Astrocyte of the spinal cord (primary cell): Measurements from ENCODE around the gene ZBTB21.
A peak's percentile ranks its signal among the peaks of the same experiment; 100 is the strongest.

Experiments
- DNase-seq: peaks from one replicate; pipeline ENCODE4 v3.0.0; 2011; ENCODE audit warnings: low read depth, low spot score
- H3K4me3 ChIP-seq: 2 replicates; pipeline ENCODE4 v1.5.1; 2011; ENCODE audit warnings: low read depth, mild to moderate bottlenecking, low read length, moderate library complexity
- CTCF ChIP-seq: IDR thresholded peaks from 2 replicates; pipeline ENCODE4 v1.5.1; 2012; ENCODE audit warnings: low read depth, mild to moderate bottlenecking, low read length, inconsistent platforms
- in situ Hi-C: cut with HindIII; loops from 2 replicates; pipeline ENCODE4 v1.10.0; 2017; ENCODE audit warnings: low sequenced_read_pairs

The ZBTB21 gene

GRCh38 chr21:42009831-42010506 is at the start of gene ZBTB21:
ZBTB21 (minus strand) TSS chr21:42010360; CDS start chr21:41994095, 16,265 bp downstream.
- peak; percentile 98 for DNase-seq
- TF ChIP-seq CTCF = no peak
- H3K4me3 ChIP-seq = peak within 1 kb of the TSS; percentile 73
- in situ Hi-C loops = no loop called here

- no peak overlapping the region for H3K4me3 ChIP-seq
- TF ChIP-seq CTCF = no peak
- in situ Hi-C loops = no loop called here
- DNase-seq = no peak
Measured at GRCh38 chr21:42059721-42060120, 49.6 kb upstream of the ZBTB21 start.

- in situ Hi-C loops = no loop called here
- DNase-seq = no peak
- no peak overlapping the region for H3K4me3 ChIP-seq
- no peak for TF ChIP-seq CTCF
Measured at GRCh38 chr21:42059141-42059540, 49.0 kb upstream of the ZBTB21 start.

- DNase-seq = no peak
- H3K4me3 ChIP-seq = no peak overlapping the region
- no peak for TF ChIP-seq CTCF
- in situ Hi-C loops = no loop called here
Measured at GRCh38 chr21:42058631-42059111, 48.5 kb upstream of the ZBTB21 start.

- H3K4me3 ChIP-seq = no peak overlapping the region
- no peak for DNase-seq
- TF ChIP-seq CTCF = no peak
- in situ Hi-C loops = no loop called here
Measured at GRCh38 chr21:42057851-42058437, 47.8 kb upstream of the ZBTB21 start.

GRCh38 chr21:42056996-42057689 is 47.0 kb upstream of the ZBTB21 start:
- peak; percentile 87 for DNase-seq
- in situ Hi-C loops = no loop called here
- H3K4me3 ChIP-seq = no peak overlapping the region
- TF ChIP-seq CTCF = no peak
